HG03457 (cell line): Measurements from ENCODE around the gene TRPM3.

Source experiments
- ATAC-seq: cut with Tn5 transposase; IDR thresholded peaks from one replicate; pipeline ENCODE4 v1.9.1; 2021; ENCODE audit warnings: moderate number of reproducible peaks; ENCODE audit not compliant: unreplicated experiment

Gene TRPM3

GRCh38 chr9:70535546-70536323, 585.7 kb downstream of the TRPM3 start:
- ATAC-seq: no peak

DNA sequence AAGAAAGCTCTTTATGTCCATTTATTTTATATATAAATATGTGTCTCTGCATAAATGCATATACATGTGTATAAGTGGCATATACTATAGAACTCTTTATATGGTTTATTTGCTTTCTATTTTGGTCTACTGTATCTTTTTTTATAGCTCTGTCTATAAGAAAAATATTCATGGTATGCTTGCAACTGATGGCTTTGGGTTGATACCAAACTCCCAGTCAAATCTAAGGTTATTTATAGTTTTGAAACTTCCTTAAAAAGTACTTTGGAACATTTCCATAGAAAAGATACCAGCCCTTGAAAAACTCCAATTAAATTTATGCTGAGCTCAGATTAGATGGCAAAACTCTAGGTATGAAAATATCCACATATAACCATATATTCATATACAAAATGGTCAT, 587.0 kb downstream of the TRPM3 start:
- no peak for ATAC-seq

DNA sequence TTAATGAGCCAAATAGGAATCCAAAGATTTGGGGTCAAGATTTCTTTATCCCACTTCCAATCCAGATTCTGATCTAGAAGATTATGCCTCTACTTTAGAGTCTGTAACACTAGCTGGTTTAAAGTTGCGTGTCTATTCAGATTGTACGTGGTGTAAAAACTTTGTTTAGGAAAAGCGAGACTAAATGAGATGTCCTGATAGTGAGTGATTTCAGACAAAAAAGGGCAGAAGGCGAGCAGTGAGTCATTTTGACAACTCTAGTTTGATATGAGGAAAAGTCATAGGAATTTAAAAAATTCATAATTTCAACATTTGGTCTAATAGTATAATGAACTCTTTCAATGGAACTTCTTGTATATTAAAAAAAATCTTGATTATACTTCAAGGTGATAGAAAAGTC, 587.4 kb downstream of the TRPM3 start:
- ATAC-seq: no peak

GRCh38 chr9:70533492-70533891, 587.9 kb downstream of the TRPM3 start:
- no peak for ATAC-seq

- no peak for ATAC-seq
These were observed 588.7 kb downstream of the TRPM3 start for GRCh38 chr9:70532716-70533115.

GRCh38 chr9:70531311-70531710, 590.1 kb downstream of the TRPM3 start:
- no peak for ATAC-seq

- ATAC-seq: no peak
These were observed 590.7 kb downstream of the TRPM3 start for GRCh38 chr9:70530716-70531115.

DNA sequence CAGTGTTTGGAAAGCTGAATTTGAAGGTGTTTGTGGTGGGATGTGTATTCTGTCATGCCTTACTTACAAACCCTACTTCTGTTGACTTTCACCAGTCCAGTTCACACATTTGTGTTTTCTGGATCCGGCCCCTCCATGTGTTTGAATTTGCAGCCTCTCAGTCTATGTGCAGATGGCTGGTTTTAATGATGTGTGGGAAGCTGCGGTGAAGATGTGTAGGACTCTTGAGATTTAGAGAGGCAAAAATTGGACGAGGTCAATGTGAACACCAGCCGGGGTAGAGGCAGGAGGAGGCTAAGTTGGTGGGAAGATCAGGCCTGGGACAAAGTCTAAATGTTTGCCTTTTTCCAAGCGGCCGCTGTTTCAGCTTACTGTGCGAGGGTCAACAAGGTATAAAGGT, 591.6 kb downstream of the TRPM3 start:
- ATAC-seq: no peak

DNA sequence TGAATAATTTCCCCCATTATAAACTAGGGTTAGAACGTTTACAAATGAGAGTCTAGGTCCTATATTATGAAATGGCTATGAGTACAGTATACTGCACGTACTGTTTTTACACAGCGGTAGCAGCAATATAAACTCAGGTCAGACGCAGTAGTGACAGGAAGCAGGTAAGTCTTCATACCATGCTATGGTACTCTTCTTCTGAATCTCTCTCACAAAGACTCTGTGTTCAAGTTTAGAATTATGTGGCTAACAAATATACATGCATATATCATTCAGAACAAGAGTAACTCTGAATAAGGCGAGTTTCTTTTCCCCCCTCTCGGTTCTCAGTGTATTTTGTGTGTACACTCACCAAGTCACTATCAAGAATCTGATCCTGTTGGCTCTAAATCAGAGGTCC, 592.0 kb downstream of the TRPM3 start:
- no peak for ATAC-seq

DNA sequence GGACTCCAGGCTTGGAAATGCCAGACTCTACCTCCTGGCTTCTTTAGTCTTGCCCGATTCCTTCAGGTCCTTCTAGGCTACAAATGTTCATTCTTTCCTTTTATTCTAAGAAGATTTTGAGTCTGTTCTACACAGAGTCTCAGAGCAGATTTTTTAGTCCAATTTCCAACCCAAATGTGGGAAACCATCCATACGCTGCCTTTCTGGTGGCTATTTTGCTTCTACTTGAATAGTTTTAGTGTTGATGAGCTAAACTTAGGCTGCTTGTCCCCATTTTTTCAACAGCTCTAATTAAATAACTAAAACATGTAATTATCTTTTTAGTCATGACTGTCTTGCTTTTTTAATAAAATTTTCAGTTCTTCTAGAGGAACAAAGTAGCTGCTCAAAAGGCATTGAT, 594.5 kb downstream of the TRPM3 start:
- ATAC-seq: no peak

GRCh38 chr9:70525519-70525918, 595.9 kb downstream of the TRPM3 start:
- ATAC-seq: no peak

DNA sequence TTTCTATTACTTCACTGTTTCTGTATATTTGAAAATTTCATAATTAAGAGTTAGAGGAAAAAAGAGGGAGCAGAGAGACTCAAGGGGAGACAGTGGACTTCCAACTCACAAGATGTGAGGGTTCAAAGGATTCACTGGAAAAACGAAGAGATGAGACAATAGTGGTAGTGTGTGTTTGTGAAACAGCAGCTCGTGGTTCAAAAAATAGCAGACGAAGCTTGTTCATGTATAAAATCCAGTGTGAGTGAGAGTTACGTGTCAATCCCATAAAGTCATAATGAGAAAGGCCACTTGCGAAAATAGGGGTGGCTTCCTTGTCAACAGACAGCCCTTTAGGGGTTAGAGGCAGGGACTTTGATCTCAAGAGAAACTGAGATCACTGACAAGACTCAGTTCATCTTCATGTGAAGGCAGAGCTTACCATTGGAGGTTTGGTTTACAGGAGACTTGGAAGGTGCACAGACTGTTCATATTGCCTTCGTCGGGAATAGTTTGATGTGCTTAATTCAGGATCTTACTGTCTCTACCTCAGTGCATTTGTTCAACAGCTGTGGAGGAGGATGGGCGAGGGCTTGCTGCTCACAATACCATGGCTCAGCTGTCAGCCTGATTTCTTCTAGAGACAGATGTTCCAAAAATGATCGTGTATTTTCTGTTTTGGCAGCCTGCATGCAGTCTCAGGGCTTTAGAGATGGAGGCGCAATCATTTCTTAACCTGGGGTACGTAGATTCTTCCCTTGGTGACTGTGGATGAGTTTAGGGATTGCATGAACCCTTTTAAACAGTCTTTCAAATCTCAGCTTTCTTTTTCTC, 601.3 kb downstream of the TRPM3 start:
- ATAC-seq: no peak

DNA sequence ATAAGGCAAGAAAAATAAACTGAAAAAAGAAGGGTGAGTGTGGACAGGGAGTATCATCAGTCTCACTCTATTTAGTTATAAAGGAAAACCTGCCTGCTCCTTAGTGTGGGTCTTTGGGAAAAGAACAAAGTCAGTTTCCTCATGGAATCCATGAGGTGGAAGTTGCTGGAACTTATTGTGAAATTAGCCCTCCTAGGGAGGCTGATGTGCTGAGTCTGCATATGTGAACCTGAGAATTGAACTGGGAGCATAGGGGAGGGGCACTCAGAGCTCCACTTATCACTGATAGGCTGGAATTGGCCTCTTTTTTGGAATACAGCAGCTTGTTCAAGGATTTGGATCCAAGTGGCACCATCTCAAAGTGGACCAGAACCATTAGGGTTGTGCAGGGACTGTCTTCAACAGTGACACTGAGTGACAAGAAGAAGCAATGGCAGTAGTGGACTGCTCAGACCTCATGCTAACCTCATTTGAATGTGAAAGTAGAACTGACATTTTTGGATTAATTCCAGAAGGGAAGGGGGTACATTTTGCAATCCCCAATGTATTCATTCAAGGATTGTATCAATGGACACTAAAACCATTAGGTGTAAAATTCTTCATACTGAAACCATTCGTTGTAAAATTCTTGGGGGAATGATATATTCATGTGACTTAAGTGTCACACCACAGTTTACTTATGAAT, 603.4 kb downstream of the TRPM3 start:
- no peak for ATAC-seq

- no peak for ATAC-seq
These were observed 607.1 kb downstream of the TRPM3 start for GRCh38 chr9:70514273-70514672.

DNA sequence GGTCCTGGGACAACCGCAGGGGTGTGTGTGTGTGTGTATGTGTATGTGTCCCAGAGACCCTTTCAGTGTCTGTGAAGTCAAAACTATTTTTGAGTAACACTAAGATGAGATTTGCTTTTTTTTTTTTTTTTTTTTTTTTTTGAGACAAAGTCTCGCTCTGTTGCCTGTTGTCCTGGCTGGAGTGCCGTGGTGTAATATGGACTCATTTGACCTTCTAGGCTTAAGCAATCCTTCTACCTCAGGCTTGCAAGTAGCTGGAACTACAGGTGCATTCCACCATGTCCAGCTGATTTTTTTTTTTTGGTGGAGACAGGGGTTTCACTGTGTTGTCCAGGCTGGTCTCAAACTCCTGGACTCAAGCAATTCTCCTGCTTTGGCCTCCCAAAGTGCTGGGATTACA, 609.6 kb downstream of the TRPM3 start:
- no peak for ATAC-seq

DNA sequence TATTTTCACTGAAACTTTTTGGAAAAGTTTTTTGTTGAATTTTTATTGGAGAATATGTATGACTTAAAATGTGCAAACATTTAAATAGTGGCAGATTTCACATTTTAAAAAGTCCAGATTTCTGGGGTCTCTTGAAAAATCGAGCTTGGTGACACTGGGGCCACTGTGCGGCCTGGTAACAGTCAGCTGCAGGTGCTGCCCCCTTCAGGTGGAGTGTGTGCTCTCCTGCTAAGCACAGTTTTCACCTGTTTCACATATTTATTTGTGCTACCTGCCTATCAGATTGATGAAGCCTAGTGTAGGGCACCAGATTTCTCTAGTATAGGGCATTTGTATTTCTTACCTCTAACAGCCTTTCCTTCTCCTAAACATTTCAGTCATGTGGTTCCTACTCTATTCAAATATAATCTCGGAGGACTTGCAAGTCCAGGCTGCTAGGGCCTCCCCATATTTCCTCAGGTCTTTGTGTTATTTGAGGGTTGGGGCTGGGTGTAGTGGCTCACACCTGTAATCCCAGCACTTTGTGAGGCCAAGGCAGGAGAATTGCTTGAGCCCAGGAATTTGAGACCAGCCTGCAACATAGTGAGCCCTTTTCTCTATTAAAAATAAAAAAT, 611.2 kb downstream of the TRPM3 start:
- ATAC-seq: no peak

- ATAC-seq: no peak
These were observed 615.3 kb downstream of the TRPM3 start for GRCh38 chr9:70506159-70506558.

DNA sequence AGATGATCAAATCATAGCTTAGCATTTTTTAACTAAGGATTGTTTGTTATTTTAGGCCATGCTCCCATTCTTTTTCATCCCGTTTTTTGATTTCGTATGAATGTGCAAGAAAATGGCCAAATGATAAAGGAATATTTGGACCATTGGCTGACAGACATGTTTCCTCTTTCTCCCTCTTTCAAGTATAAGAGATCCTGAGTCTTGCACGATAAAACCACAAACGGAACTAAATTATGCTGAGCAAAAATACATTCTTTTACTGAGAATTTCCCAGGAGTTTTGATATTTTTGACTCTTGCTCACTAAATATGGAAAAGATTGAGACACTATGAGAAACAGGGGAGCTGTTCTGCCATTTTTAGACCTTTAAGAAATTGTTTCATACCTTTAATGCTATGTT, 616.6 kb downstream of the TRPM3 start:
- ATAC-seq: no peak

GRCh38 chr9:70502690-70503089, 618.7 kb downstream of the TRPM3 start:
- ATAC-seq: no peak

- ATAC-seq: no peak
These were observed 620.6 kb downstream of the TRPM3 start for GRCh38 chr9:70500793-70501192.

DNA sequence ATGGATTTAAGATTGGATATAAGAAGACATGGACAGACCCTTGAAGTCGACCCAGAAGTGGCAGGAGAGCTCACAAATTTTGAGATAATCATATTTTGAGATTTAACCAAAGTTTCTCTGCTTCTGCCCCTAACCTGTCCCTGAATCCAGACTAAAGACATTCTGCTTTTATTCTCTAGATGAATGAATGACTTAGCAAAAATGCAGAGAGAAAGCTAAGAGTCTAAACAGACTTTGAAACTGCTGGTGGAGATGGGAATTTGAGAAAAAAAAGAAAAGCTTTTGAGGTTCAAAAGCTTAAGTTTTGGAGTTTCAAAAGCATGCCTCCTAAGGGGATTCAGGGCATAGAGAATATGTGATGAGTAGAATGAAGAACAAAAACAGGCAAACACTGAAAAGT, 621.8 kb downstream of the TRPM3 start:
- no peak for ATAC-seq
